Muscle of leg (tissue), 9 donors: ENCODE data around the gene GLIS2. TPM values are rescaled to one million over a fixed set of nuclear protein-coding genes. Genes with fewer than 3 reads are reported as not detected.

Experiments used
- polyA plus RNA-seq, 8 donors: library from polyadenylated mRNA; unstranded; fragments of 120-200 nt; gene quantifications; one replicate each; pipeline versions ENCODE4 v1.2.1 to v1.2.3, GENCODE V29; 2013; ENCODE audit warnings: inconsistent platforms in 1 of 8, low replicate concordance in 1 of 8; ENCODE audit not compliant: insufficient read length in 8 of 8, insufficient read depth in 1 of 8
- total RNA-seq: library from RNA; stranded (reverse); fragments of 120-200 nt; gene quantifications from one replicate; pipeline ENCODE4 v1.2.4, GENCODE V29; 2013

The GLIS2 gene
- total and polyA plus RNA-seq, 9 donors, result 6.5 to 30.1 (median 25.5) TPM

Other genes with a start within 250 kb of the GLIS2 start
- 9.5 TPM for gene ADCY9, start 199.6 kb upstream of the GLIS2 start, total RNA-seq
- gene ADCY9, start 199.6 kb upstream of the GLIS2 start, polyA plus RNA-seq, result 10 to 100 TPM; 11.9 to 17.5 (median 15.9) TPM
- 365 TPM for gene SRL, start 74.0 kb upstream of the GLIS2 start, total RNA-seq
- gene SRL, start 74.0 kb upstream of the GLIS2 start, polyA plus RNA-seq, result 100 to 1,000 TPM; 377 to 639 (median 502) TPM
- 7.0 TPM for gene TFAP4, start 43.0 kb upstream of the GLIS2 start, total RNA-seq
- gene TFAP4, start 43.0 kb upstream of the GLIS2 start, polyA plus RNA-seq, result 10 to 100 TPM; 11.7 to 15.6 (median 13.5) TPM
- gene PAM16, start 35.3 kb downstream of the GLIS2 start, total RNA-seq, result 31.5 TPM
- 10 to 100 TPM; 22.1 to 34.0 (median 27.2) TPM for gene PAM16, start 35.3 kb downstream of the GLIS2 start, polyA plus RNA-seq
- 24.9 TPM for gene VASN, start 55.8 kb downstream of the GLIS2 start, total RNA-seq
- gene VASN, start 55.8 kb downstream of the GLIS2 start, polyA plus RNA-seq, result 10 to 100 TPM in 6 of 8 donors, 1 to 10 TPM in 2; 8.6 to 33.5 (median 15.8) TPM
- 15.3 TPM for gene CORO7, start 100.5 kb downstream of the GLIS2 start, total RNA-seq
- gene CORO7, start 100.5 kb downstream of the GLIS2 start, polyA plus RNA-seq, result 10 to 100 TPM; 20.4 to 31.4 (median 25.1) TPM
- gene DNAJA3, start 109.8 kb downstream of the GLIS2 start, total RNA-seq, result 30.4 TPM
- gene DNAJA3, start 109.8 kb downstream of the GLIS2 start, polyA plus RNA-seq, result 10 to 100 TPM; 23.8 to 33.5 (median 28.2) TPM
- 25.1 TPM for gene NMRAL1, start 158.6 kb downstream of the GLIS2 start, total RNA-seq
- 10 to 100 TPM; 13.1 to 24.0 (median 16.0) TPM for gene NMRAL1, start 158.6 kb downstream of the GLIS2 start, polyA plus RNA-seq
- 44.6 TPM for gene HMOX2, start 160.3 kb downstream of the GLIS2 start, total RNA-seq
- gene HMOX2, start 160.3 kb downstream of the GLIS2 start, polyA plus RNA-seq, result 10 to 100 TPM; 37.2 to 53.0 (median 47.8) TPM
- 16.3 TPM for gene CDIP1, start 222.7 kb downstream of the GLIS2 start, total RNA-seq
- 10 to 100 TPM; 33.1 to 47.4 (median 38.2) TPM for gene CDIP1, start 222.7 kb downstream of the GLIS2 start, polyA plus RNA-seq
- gene C16orf96, start 240.3 kb downstream of the GLIS2 start, total RNA-seq, result 0.53 TPM
- under 1 TPM; 0.29 to 0.91 (median 0.54) TPM for gene C16orf96, start 240.3 kb downstream of the GLIS2 start, polyA plus RNA-seq